SKM-1 treated with dmso at 0.1 percent for 144 hours (cell line): ENCODE measurements around the gene RFFL.
A peak's percentile ranks its signal among the peaks of the same experiment; 100 is the strongest.
"Not testable (repeated sequence)": the region's sequence is repeated elsewhere in the genome, so short reads cannot be mapped to it uniquely, and the experiment has no call there.

Experiments
- DNase-seq: peaks from one replicate; lab custom pipeline; 2025; ENCODE audit not compliant: unreplicated experiment; lab: John Stamatoyannopoulos, UW

Gene RFFL

GRCh38 chr17:35051183-35051578 is 12.3 kb downstream of the RFFL start:
- peak; percentile 72 for DNase-seq

GRCh38 chr17:35050170-35050569 is 13.3 kb downstream of the RFFL start:
- no peak for DNase-seq

- DNase-seq = no peak
Observed at GRCh38 chr17:35048685-35049379, 14.7 kb downstream of the RFFL start.

GRCh38 chr17:35046740-35047283 is 16.7 kb downstream of the RFFL start:
- DNase-seq = no peak

GRCh38 chr17:35046245-35046644 is 17.3 kb downstream of the RFFL start:
- no peak for DNase-seq

GRCh38 chr17:35045458-35045979 is 18.0 kb downstream of the RFFL start:
- DNase-seq = not testable (repeated sequence)

- DNase-seq = no peak
Observed at GRCh38 chr17:35044181-35044580, 19.3 kb downstream of the RFFL start.

GRCh38 chr17:35041390-35041789 is 22.1 kb downstream of the RFFL start:
- DNase-seq = no peak

- DNase-seq = no peak
Observed at GRCh38 chr17:35038453-35038852, 25.1 kb downstream of the RFFL start.

- no peak for DNase-seq
Observed at GRCh38 chr17:35030780-35031179, 32.7 kb downstream of the RFFL start.

- DNase-seq = peak; percentile 68
Observed at GRCh38 chr17:35028531-35029262, 34.8 kb downstream of the RFFL start.

- DNase-seq = not testable (repeated sequence)
Observed at GRCh38 chr17:35028097-35028496, 35.4 kb downstream of the RFFL start.

GRCh38 chr17:35025541-35025940 is 38.0 kb downstream of the RFFL start:
- DNase-seq = no peak

- no peak for DNase-seq
Observed at GRCh38 chr17:35023538-35023937, 40.0 kb downstream of the RFFL start.

GRCh38 chr17:35022536-35023063 is 40.9 kb downstream of the RFFL start:
- DNase-seq = no peak

GRCh38 chr17:35021520-35022380 is 41.8 kb downstream of the RFFL start:
- DNase-seq = no peak

- no peak for DNase-seq
Observed at GRCh38 chr17:35019386-35020179, 43.9 kb downstream of the RFFL start.

- DNase-seq = no peak
Observed at GRCh38 chr17:35018814-35019213, 44.7 kb downstream of the RFFL start.

GRCh38 chr17:35017021-35017420 is 46.5 kb downstream of the RFFL start:
- no peak for DNase-seq

- DNase-seq = no peak
Observed at GRCh38 chr17:35016369-35016768, 47.1 kb downstream of the RFFL start.
